K562 (cell line): Measurements from ENCODE around the gene MTHFR. TPM values are rescaled to one million over a fixed set of nuclear protein-coding genes. Genes with fewer than 3 reads are reported as not detected.

ENCODE experiments used
- ATF7 ChIP-seq: fragments of 450-650 bp; IDR thresholded peaks from 2 replicates; pipeline ENCODE4 v1.7.1; 2014; ENCODE audit warnings: mild to moderate bottlenecking, moderate library complexity
- CBX1 ChIP-seq: sonication (generic); IDR thresholded peaks from 2 replicates; pipeline ENCODE4 v1.6.1; 2016; ENCODE audit warnings: antibody characterized with exemption, low read depth, mild to moderate bottlenecking
- MCM5 ChIP-seq: fragments of 450-650 bp; IDR thresholded peaks from 2 replicates; pipeline ENCODE4 v1.6.1; 2016; ENCODE audit warnings: low read depth
- MEF2A ChIP-seq: IDR thresholded peaks from 2 replicates; pipeline ENCODE4 v1.6.1; 2011; ENCODE audit warnings: low read depth, mild to moderate bottlenecking, low read length, moderate library complexity; ENCODE audit not compliant: control insufficient read depth
- NUFIP1 ChIP-seq: fragments of 450-650 bp; IDR thresholded peaks from 2 replicates; pipeline ENCODE4 v1.6.1; 2018; ENCODE audit not compliant: partially characterized antibody
- RBFOX2 ChIP-seq: fragments of 200-400 bp; formaldehyde crosslinking; IDR thresholded peaks from 2 replicates; pipeline ENCODE4 v1.6.1; 2017; ENCODE audit warnings: low read depth, mild to moderate bottlenecking, low read length, moderate library complexity
- SETDB1 ChIP-seq: IDR thresholded peaks from one replicate; pipeline ENCODE4 v1.6.1; 2012; ENCODE audit warnings: low read length, control low read depth, inconsistent platforms
- SIN3B ChIP-seq: fragments of 450-650 bp; IDR thresholded peaks from 2 replicates; pipeline ENCODE4 v1.6.1; 2017; ENCODE audit warnings: low read depth, mild to moderate bottlenecking, moderate library complexity
- SMARCC2 ChIP-seq: fragments of 450-650 bp; IDR thresholded peaks from 2 replicates; pipeline ENCODE4 v1.6.1; 2017; ENCODE audit warnings: antibody characterized with exemption, moderate library complexity, mild to moderate bottlenecking, low read depth
- SRF ChIP-seq, 2 experiments: fragments of 250-450, 450-650 bp in 1 of 2; sonication (Bioruptor Pico) in 1 of 2; sonication (generic) in 1 of 2; formaldehyde crosslinking; IDR thresholded peaks; 2 replicates each; pipeline versions ENCODE4 v1.5.0 to v1.5.1; 2020 to 2022; ENCODE audit warnings: mild to moderate bottlenecking in 1 of 2, missing genetic modification reagents in 1 of 2
- TARDBP ChIP-seq: fragments of 450-650 bp; IDR thresholded peaks from 2 replicates; pipeline ENCODE4 v1.6.1; 2016
- ZNF184 ChIP-seq: sonication (generic); formaldehyde crosslinking; IDR thresholded peaks from 2 replicates; pipeline ENCODE4 v1.5.0; 2020; ENCODE audit warnings: missing genetic modification reagents
- ZNF212 ChIP-seq: fragments of 450-650 bp; formaldehyde crosslinking; IDR thresholded peaks from 2 replicates; pipeline ENCODE4 v1.4.0; 2020; ENCODE audit warnings: mild to moderate bottlenecking
- ZNF347 ChIP-seq: fragments of 450-650 bp; formaldehyde crosslinking; IDR thresholded peaks from 2 replicates; pipeline ENCODE4 v1.4.0; 2020; ENCODE audit warnings: low read depth, mild to moderate bottlenecking, moderate library complexity
- polyA plus RNA-seq, 8 experiments: library from polyadenylated mRNA; depleted of rRNA in 4 of 8; stranded (reverse) in 5 of 8; unstranded in 3 of 8; fragments of >200 nt; fragmentation: Nextera tagmentation in 2 of 8; fragmentation: Illumina TruSeq in 1 of 8; extraction: Ambion mirVana in 2 of 8; extraction: Trizol in 1 of 8; gene quantifications; 2 replicates each; pipeline versions ENCODE4 v1.2.1 to v1.2.3, GENCODE V29; 2011 to 2014; ENCODE audit warnings: inconsistent platforms in 1 of 8, missing spikeins in 1 of 8
- total RNA-seq, 7 experiments: library from RNA; depleted of rRNA in 6 of 7; stranded (reverse); fragments of >200 nt in 6 of 7; fragmentation: Illumina TruSeq in 2 of 7; extraction: Trizol in 2 of 7; gene quantifications; 2 replicates each; pipeline versions ENCODE4 v1.2.1 to v1.2.3, GENCODE V29; 2011 to 2021; ENCODE audit warnings: low replicate concordance in 1 of 7
- TF ChIP-seq, protein P1 (sequence below): fragments of 250-450 bp; sonication (Bioruptor Pico); IDR thresholded peaks from 2 replicates; pipeline ENCODE4 v1.8.0; 2022; ENCODE audit warnings: moderate library complexity, mild to moderate bottlenecking, inconsistent platforms
- TF ChIP-seq, protein P2 (sequence below): fragments of 250-450 bp; sonication (Bioruptor Pico); IDR thresholded peaks from 2 replicates; pipeline ENCODE4 v1.5.0; 2020; ENCODE audit warnings: mild to moderate bottlenecking, borderline replicate concordance
- TF ChIP-seq, protein P3 (sequence below), 2 experiments: fragments of 150-350 bp in 1 of 2; IDR thresholded peaks; 2 replicates each; pipeline ENCODE4 v1.6.1; 2012 to 2016; ENCODE audit warnings: low read depth in 2 of 2, low read length in 2 of 2, mild to moderate bottlenecking in 1 of 2, moderate library complexity in 1 of 2
- TF ChIP-seq, protein P4 (sequence below), 3 experiments: fragments of 200-800 bp in 1 of 3; sonication (Bioruptor generic) in 1 of 3; sonication (generic) in 1 of 3; formaldehyde crosslinking in 1 of 3; IDR thresholded peaks; 2 replicates each; pipeline versions ENCODE4 v1.6.1 to v1.8.0; 2016 to 2022; ENCODE audit warnings: mild to moderate bottlenecking in 2 of 3, missing compliant biosample characterization in 2 of 3, missing genetic modification characterization in 2 of 3, missing genetic modification reagents in 1 of 3

Gene MTHFR
- total and polyA plus RNA-seq, 9 of the 15 experiments (the other 6 are each of a cell fraction or from before 2014, with no cell fraction given), result 5.0 to 104 (median 62.6) TPM

DNA sequence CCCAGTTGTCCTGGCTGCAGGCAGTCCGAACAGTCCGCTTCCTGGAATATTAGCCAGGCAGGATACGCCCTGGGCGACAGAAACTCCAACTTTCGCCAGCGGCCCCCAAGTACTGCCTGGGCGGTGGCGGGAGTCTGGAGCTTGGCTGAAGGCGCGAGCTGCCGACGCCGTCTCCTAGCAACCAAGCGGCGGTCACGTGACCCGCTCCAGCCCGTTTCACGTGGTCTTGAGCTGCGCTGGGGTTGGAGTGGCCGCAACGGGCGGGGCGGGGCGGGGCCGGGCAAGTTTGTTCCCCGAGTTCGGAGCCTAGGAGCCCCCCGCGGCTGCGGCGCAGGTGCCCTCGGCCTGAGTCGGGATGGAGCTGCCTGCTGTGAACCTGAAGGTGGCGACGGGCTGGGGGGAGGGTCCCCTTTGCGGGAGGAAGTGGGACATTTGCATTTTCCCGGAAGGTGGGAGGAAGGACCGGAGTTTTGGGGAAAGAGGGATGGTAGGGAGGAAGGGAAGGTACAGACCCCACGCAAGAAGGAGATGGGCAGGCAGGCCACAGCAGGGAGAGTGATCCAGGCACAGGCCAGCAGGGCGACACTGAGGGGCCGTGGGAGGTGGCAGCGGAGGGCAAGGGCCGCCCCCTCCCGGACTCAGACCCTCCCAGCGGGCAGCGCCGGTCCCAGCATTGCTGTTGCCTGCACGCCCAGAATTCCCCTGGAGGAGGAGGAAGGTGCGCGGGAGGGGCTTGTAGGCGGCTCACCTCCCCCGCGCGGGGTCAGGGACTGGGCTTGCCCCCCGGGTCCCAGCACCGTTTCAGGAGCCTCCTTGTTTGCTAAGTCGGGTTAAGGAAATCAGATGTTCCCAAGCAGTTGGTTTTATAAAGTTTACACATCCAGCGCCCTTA is 69.7 kb downstream of the MTHFR start, which contains the start of gene AGTRAP (continued):
- TF ChIP-seq, protein P1, sequence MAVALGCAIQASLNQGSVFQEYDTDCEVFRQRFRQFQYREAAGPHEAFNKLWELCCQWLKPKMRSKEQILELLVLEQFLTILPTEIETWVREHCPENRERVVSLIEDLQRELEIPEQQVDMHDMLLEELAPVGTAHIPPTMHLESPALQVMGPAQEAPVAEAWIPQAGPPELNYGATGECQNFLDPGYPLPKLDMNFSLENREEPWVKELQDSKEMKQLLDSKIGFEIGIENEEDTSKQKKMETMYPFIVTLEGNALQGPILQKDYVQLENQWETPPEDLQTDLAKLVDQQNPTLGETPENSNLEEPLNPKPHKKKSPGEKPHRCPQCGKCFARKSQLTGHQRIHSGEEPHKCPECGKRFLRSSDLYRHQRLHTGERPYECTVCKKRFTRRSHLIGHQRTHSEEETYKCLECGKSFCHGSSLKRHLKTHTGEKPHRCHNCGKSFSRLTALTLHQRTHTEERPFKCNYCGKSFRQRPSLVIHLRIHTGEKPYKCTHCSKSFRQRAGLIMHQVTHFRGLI (CRISPR knock-in tag), result no peak
- no peak for TF ChIP-seq SETDB1
- TF ChIP-seq ZNF347 (CRISPR knock-in tag), result no peak
- TF ChIP-seq, protein P2, sequence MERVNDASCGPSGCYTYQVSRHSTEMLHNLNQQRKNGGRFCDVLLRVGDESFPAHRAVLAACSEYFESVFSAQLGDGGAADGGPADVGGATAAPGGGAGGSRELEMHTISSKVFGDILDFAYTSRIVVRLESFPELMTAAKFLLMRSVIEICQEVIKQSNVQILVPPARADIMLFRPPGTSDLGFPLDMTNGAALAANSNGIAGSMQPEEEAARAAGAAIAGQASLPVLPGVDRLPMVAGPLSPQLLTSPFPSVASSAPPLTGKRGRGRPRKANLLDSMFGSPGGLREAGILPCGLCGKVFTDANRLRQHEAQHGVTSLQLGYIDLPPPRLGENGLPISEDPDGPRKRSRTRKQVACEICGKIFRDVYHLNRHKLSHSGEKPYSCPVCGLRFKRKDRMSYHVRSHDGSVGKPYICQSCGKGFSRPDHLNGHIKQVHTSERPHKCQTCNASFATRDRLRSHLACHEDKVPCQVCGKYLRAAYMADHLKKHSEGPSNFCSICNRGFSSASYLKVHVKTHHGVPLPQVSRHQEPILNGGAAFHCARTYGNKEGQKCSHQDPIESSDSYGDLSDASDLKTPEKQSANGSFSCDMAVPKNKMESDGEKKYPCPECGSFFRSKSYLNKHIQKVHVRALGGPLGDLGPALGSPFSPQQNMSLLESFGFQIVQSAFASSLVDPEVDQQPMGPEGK (CRISPR knock-in tag), result no peak
- no peak for TF ChIP-seq CBX1
- TF ChIP-seq RBFOX2, result peak; percentile 82
- TF ChIP-seq SRF (CRISPR knock-in tag; IDR thresholded peaks at IDR 0.05), result peak in 1 of 2 experiments; percentile 6; a peak in 1 of 4 replicates
- TF ChIP-seq, protein P3, sequence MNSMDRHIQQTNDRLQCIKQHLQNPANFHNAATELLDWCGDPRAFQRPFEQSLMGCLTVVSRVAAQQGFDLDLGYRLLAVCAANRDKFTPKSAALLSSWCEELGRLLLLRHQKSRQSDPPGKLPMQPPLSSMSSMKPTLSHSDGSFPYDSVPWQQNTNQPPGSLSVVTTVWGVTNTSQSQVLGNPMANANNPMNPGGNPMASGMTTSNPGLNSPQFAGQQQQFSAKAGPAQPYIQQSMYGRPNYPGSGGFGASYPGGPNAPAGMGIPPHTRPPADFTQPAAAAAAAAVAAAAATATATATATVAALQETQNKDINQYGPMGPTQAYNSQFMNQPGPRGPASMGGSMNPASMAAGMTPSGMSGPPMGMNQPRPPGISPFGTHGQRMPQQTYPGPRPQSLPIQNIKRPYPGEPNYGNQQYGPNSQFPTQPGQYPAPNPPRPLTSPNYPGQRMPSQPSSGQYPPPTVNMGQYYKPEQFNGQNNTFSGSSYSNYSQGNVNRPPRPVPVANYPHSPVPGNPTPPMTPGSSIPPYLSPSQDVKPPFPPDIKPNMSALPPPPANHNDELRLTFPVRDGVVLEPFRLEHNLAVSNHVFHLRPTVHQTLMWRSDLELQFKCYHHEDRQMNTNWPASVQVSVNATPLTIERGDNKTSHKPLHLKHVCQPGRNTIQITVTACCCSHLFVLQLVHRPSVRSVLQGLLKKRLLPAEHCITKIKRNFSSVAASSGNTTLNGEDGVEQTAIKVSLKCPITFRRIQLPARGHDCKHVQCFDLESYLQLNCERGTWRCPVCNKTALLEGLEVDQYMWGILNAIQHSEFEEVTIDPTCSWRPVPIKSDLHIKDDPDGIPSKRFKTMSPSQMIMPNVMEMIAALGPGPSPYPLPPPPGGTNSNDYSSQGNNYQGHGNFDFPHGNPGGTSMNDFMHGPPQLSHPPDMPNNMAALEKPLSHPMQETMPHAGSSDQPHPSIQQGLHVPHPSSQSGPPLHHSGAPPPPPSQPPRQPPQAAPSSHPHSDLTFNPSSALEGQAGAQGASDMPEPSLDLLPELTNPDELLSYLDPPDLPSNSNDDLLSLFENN (IDR thresholded peaks at IDR 0.05; ENCODE audit: low read depth in 2 of 2, low read length in 2 of 2), result peak in 1 of 2 experiments; percentile 21; a peak in 1 of 4 replicates
- TF ChIP-seq NUFIP1, result no peak
- peak; percentile 80 for TF ChIP-seq SIN3B
- TF ChIP-seq MEF2A, result no peak
- no peak for TF ChIP-seq ZNF212
- peak; percentile 25 for TF ChIP-seq ATF7
- TF ChIP-seq TARDBP, result no peak; the same call in 1 of the 2 replicates
- no peak for TF ChIP-seq MCM5
- TF ChIP-seq ZNF184, result no peak
- TF ChIP-seq, protein P4, sequence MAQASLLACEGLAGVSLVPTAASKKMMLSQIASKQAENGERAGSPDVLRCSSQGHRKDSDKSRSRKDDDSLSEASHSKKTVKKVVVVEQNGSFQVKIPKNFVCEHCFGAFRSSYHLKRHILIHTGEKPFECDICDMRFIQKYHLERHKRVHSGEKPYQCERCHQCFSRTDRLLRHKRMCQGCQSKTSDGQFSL (CRISPR knock-in tag; IDR thresholded peaks at IDR 0.05), result peak; percentile 46; the same call in 1 of the 2 replicates
- TF ChIP-seq, protein P4 (tag; IDR thresholded peaks at IDR 0.05), result no peak
- no peak; the same call in 1 of the 2 replicates for TF ChIP-seq SMARCC2
